Testis (tissue), 3 donors: ENCODE data around the gene MT1M. TPM values are rescaled to one million over a fixed set of nuclear protein-coding genes. Genes with fewer than 3 reads are reported as not detected.

Experiments
- DNase-seq: peaks from one replicate; pipeline ENCODE4 v3.0.0-alpha.2; 2019
- H3K27ac ChIP-seq, 2 donors: fragments of 200-600 bp; sonication (generic); one replicate each; pipeline ENCODE4 v1.5.1; 2019
- H3K27me3 ChIP-seq: fragments of 200-600 bp; sonication (generic); one replicate; pipeline ENCODE4 v1.5.1; 2019
- H3K36me3 ChIP-seq: fragments of 200-600 bp; sonication (generic); one replicate; pipeline ENCODE4 v1.5.1; 2017; ENCODE audit warnings: low read depth; ENCODE audit errors: missing control alignments
- H3K4me1 ChIP-seq: fragments of 200-600 bp; sonication (generic); one replicate; pipeline ENCODE4 v1.5.1; 2019
- H3K4me3 ChIP-seq, 2 donors: fragments of 200-600 bp; sonication (generic); one replicate each; pipeline ENCODE4 v1.5.1; 2017 to 2019
- H3K9me3 ChIP-seq: fragments of 200-600 bp; sonication (generic); one replicate; pipeline ENCODE4 v1.5.1; 2017
- POLR2A ChIP-seq: fragments of 450-650 bp; IDR thresholded peaks from one replicate; pipeline ENCODE4 v1.6.1; 2017; ENCODE audit warnings: antibody characterized with exemption, mild to moderate bottlenecking, moderate library complexity
- WGBS, 2 donors: methylation state at CpG; one replicate each; pipeline ENCODE4 v1.1.5; 2018; 5-methylcytosine and 5-hydroxymethylcytosine counted together
- intact Hi-C: fragments of 100-400 bp; cut with DNase I; formaldehyde crosslinking; loops from one replicate; pipeline ENCODE4 v1.15.1; 2023; ENCODE audit warnings: low total_unique reads
- polyA plus RNA-seq: library from polyadenylated mRNA; stranded (reverse); fragments of 350-450 nt; fragmentation: Illumina TruSeq; extraction: RNeasy Lipid Tissue Mini Kit (QIAGEN cat#74804); gene quantifications from one replicate; pipeline ENCODE4 v1.2.3, GENCODE V29; 2014; ENCODE audit warnings: low read depth, low replicate concordance; ENCODE audit not compliant: insufficient read depth
- total RNA-seq, 2 donors: library from RNA; depleted of rRNA; stranded (reverse); fragments of >200 nt; gene quantifications; one replicate each; pipeline ENCODE4 v1.2.3, GENCODE V29; 2016
- TF ChIP-seq, protein P1 (sequence below), 3 experiments: fragments of 450-650 bp in 2 of 3; fragments of 200-600 bp in 1 of 3; sonication (generic) in 1 of 3; IDR thresholded peaks; one replicate each; pipeline ENCODE4 v1.5.1; 2016 to 2019; ENCODE audit warnings: antibody characterized with exemption in 3 of 3, mild to moderate bottlenecking in 2 of 3, moderate library complexity in 1 of 3

MT1M gene
- total and polyA plus RNA-seq, 3 donors from 2014 or later: 2.2 to 3.7 (median 2.6) TPM

- DNase-seq: no peak
- intact Hi-C loops: no loop called here
- 33 to 53% methylated on average over 7 to 33 of the region's 33 CpGs for WGBS, 2 donors
- no peaks in the 10 kb centered on the region for H3K27me3 ChIP-seq
- H3K4me1 ChIP-seq: peaks cover 8% of the 10 kb centered on the region
- TF ChIP-seq, protein P1, sequence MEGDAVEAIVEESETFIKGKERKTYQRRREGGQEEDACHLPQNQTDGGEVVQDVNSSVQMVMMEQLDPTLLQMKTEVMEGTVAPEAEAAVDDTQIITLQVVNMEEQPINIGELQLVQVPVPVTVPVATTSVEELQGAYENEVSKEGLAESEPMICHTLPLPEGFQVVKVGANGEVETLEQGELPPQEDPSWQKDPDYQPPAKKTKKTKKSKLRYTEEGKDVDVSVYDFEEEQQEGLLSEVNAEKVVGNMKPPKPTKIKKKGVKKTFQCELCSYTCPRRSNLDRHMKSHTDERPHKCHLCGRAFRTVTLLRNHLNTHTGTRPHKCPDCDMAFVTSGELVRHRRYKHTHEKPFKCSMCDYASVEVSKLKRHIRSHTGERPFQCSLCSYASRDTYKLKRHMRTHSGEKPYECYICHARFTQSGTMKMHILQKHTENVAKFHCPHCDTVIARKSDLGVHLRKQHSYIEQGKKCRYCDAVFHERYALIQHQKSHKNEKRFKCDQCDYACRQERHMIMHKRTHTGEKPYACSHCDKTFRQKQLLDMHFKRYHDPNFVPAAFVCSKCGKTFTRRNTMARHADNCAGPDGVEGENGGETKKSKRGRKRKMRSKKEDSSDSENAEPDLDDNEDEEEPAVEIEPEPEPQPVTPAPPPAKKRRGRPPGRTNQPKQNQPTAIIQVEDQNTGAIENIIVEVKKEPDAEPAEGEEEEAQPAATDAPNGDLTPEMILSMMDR (IDR thresholded peaks at IDR 0.05): no peak
- no peak for TF ChIP-seq POLR2A
- no peaks in the 10 kb centered on the region for H3K36me3 ChIP-seq
- H3K27ac ChIP-seq: no peak overlapping the region
- no peak overlapping the region for H3K4me3 ChIP-seq
- H3K9me3 ChIP-seq: no peaks in the 10 kb centered on the region
Measured at GRCh38 chr16:56647641-56648431, 15.4 kb downstream of the MT1M start.

GRCh38 chr16:56649271-56649670 is 16.8 kb downstream of the MT1M start:
- DNase-seq: no peak
- no peak overlapping the region for H3K27ac ChIP-seq
- H3K4me3 ChIP-seq: no peak overlapping the region
- TF ChIP-seq POLR2A: no peak
- TF ChIP-seq, protein P1 (IDR thresholded peaks at IDR 0.05): no peak
- intact Hi-C loops: no loop called here
- H3K4me1 ChIP-seq: no peaks in the 10 kb centered on the region
- no peaks in the 10 kb centered on the region for H3K9me3 ChIP-seq
- 91 to 100% methylated on average over 2 of the region's 2 CpGs for WGBS, 2 donors
- H3K27me3 ChIP-seq: no peaks in the 10 kb centered on the region
- H3K36me3 ChIP-seq: no peaks in the 10 kb centered on the region

DNA sequence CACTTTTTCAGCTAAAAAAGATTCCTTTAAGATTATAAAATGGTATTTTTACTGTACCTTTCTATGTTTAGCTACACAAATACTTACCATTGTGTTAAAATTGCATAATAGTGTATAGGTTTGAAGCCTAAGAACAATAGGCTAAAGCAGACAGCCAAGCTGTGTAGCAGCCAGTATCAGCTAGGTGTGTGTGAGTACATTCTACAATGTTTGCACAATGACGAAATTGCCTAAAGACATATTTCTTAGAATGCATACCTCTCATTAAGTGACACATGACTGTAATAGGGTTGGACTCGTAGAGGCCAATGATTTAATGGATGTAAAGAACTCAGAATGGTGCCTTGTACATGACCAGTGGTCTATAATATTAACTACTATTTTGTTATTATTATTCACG is 17.4 kb downstream of the MT1M start:
- Histone ChIP-seq H3K27ac (no peak overlapping the region), H3K4me3 (no peak overlapping the region), H3K9me3 (no peaks in the 10 kb centered on the region), H3K36me3 (no peaks in the 10 kb centered on the region), H3K4me1 (no peaks in the 10 kb centered on the region), H3K27me3 (no peaks in the 10 kb centered on the region)
- 92 to 93% methylated on average over 3 of the region's 3 CpGs for WGBS, 2 donors
- no peak for DNase-seq
- TF ChIP-seq POLR2A: no peak
- TF ChIP-seq, protein P1 (IDR thresholded peaks at IDR 0.05): no peak
- intact Hi-C loops: no loop called here

GRCh38 chr16:56651586-56651985 is 19.1 kb downstream of the MT1M start, which contains the start of gene MT1B:
Gene MT1B (plus strand): TSS chr16:56651886. CDS start chr16:56651954, 68 bp downstream.
- H3K36me3 ChIP-seq: no peaks in the 10 kb centered on the region
- H3K4me3 ChIP-seq: no peak within 1 kb of the TSS
- TF ChIP-seq, protein P1 (IDR thresholded peaks at IDR 0.05): no peak
- no peak for TF ChIP-seq POLR2A
- WGBS, 2 donors: 76 to 82% methylated on average over 5 to 7 of the region's 7 CpGs
- H3K27me3 ChIP-seq: no peaks in the 10 kb centered on the region
- H3K9me3 ChIP-seq: no peaks in the 10 kb centered on the region
- no peak within 1 kb of the TSS for H3K27ac ChIP-seq
- H3K4me1 ChIP-seq: no peaks in the 10 kb centered on the region
- no peak for DNase-seq
- intact Hi-C loops: no loop called here

DNA sequence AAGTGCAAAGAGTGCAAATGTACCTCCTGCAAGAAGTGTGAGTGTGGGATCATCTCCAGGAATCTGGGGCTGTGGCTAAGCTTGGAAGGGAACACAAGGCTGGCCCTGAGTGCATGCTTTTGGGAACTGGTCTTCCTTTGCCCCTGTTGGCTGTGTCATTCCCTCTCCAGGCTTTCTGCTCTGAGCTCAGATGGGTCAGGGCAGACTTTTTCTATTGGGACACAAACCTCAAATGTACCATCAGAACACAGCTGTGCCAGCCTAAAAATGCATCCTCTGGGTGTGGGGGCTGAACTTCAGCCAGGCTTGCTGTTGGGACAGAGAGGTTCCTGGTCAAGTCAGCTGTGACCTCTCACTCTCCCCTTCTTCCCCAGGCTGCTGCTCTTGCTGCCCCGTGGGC is 20.1 kb downstream of the MT1M start:
- no peak for DNase-seq
- Histone ChIP-seq H3K36me3 (no peaks in the 10 kb centered on the region), H3K4me3 (no peak overlapping the region), H3K27ac (no peak overlapping the region), H3K9me3 (no peaks in the 10 kb centered on the region), H3K27me3 (no peaks in the 10 kb centered on the region), H3K4me1 (no peaks in the 10 kb centered on the region)
- TF ChIP-seq, protein P1 (IDR thresholded peaks at IDR 0.05): no peak
- TF ChIP-seq POLR2A: no peak
- WGBS, 2 donors: 86 to 88% methylated on average over 1 of the region's 1 CpG
- intact Hi-C loops: no loop called here
